ENCODE results near the gene RIC1. TPM values are rescaled to one million over a fixed set of nuclear protein-coding genes. Genes with fewer than 3 reads are reported as not detected.
A peak's percentile ranks its signal among the peaks of the same experiment; 100 is the strongest.

RIC1 gene
- total and polyA plus RNA-seq, 2 of the 13 experiments (the other 11 are each of a cell fraction or from before 2014, with no cell fraction given) = 18.2 to 19.0 TPM

- TF ChIP-seq, protein P1, sequence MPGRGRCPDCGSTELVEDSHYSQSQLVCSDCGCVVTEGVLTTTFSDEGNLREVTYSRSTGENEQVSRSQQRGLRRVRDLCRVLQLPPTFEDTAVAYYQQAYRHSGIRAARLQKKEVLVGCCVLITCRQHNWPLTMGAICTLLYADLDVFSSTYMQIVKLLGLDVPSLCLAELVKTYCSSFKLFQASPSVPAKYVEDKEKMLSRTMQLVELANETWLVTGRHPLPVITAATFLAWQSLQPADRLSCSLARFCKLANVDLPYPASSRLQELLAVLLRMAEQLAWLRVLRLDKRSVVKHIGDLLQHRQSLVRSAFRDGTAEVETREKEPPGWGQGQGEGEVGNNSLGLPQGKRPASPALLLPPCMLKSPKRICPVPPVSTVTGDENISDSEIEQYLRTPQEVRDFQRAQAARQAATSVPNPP (CRISPR knock-in tag; IDR thresholded peaks at IDR 0.05) = no peak
- TF ChIP-seq ASH2L (IDR thresholded peaks at IDR 0.05; ENCODE audit: insufficient read length, low read depth, low read length) (peak; percentile 89), ZBTB20 (CRISPR knock-in tag; IDR thresholded peaks at IDR 0.05; ENCODE audit: borderline replicate concordance, low read depth) (no peak), GATA4 (IDR thresholded peaks at IDR 0.05; ENCODE audit: borderline replicate concordance, low read depth) (no peak), ZNF253 (CRISPR knock-in tag; IDR thresholded peaks at IDR 0.05; ENCODE audit: borderline replicate concordance) (no peak), ZNF343 (CRISPR knock-in tag; IDR thresholded peaks at IDR 0.05) (no peak), ZNF547 (CRISPR knock-in tag; IDR thresholded peaks at IDR 0.05) (0 out of 2 replicates have a peak, but pooled peaks have one; percentile 11), MED8 (CRISPR knock-in tag; IDR thresholded peaks at IDR 0.05; ENCODE audit: insufficient replicate concordance) (peak; percentile 12), ZSCAN25 (CRISPR knock-in tag; IDR thresholded peaks at IDR 0.05) (no peak), SRSF4 (IDR thresholded peaks at IDR 0.05; ENCODE audit: low read depth, low read length, poor library complexity, severe bottlenecking) (no peak), ZNF724P (CRISPR knock-in tag; IDR thresholded peaks at IDR 0.05; ENCODE audit: borderline replicate concordance) (no peak), KLF11 (CRISPR knock-in tag; IDR thresholded peaks at IDR 0.05) (no peak), DDIT3 (CRISPR knock-in tag; IDR thresholded peaks at IDR 0.05) (no peak)
- TF ChIP-seq, protein P2, sequence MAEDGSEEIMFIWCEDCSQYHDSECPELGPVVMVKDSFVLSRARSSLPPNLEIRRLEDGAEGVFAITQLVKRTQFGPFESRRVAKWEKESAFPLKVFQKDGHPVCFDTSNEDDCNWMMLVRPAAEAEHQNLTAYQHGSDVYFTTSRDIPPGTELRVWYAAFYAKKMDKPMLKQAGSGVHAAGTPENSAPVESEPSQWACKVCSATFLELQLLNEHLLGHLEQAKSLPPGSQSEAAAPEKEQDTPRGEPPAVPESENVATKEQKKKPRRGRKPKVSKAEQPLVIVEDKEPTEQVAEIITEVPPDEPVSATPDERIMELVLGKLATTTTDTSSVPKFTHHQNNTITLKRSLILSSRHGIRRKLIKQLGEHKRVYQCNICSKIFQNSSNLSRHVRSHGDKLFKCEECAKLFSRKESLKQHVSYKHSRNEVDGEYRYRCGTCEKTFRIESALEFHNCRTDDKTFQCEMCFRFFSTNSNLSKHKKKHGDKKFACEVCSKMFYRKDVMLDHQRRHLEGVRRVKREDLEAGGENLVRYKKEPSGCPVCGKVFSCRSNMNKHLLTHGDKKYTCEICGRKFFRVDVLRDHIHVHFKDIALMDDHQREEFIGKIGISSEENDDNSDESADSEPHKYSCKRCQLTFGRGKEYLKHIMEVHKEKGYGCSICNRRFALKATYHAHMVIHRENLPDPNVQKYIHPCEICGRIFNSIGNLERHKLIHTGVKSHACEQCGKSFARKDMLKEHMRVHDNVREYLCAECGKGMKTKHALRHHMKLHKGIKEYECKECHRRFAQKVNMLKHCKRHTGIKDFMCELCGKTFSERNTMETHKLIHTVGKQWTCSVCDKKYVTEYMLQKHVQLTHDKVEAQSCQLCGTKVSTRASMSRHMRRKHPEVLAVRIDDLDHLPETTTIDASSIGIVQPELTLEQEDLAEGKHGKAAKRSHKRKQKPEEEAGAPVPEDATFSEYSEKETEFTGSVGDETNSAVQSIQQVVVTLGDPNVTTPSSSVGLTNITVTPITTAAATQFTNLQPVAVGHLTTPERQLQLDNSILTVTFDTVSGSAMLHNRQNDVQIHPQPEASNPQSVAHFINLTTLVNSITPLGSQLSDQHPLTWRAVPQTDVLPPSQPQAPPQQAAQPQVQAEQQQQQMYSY (CRISPR knock-in tag; IDR thresholded peaks at IDR 0.05) = no peak
- TF ChIP-seq, protein P3, sequence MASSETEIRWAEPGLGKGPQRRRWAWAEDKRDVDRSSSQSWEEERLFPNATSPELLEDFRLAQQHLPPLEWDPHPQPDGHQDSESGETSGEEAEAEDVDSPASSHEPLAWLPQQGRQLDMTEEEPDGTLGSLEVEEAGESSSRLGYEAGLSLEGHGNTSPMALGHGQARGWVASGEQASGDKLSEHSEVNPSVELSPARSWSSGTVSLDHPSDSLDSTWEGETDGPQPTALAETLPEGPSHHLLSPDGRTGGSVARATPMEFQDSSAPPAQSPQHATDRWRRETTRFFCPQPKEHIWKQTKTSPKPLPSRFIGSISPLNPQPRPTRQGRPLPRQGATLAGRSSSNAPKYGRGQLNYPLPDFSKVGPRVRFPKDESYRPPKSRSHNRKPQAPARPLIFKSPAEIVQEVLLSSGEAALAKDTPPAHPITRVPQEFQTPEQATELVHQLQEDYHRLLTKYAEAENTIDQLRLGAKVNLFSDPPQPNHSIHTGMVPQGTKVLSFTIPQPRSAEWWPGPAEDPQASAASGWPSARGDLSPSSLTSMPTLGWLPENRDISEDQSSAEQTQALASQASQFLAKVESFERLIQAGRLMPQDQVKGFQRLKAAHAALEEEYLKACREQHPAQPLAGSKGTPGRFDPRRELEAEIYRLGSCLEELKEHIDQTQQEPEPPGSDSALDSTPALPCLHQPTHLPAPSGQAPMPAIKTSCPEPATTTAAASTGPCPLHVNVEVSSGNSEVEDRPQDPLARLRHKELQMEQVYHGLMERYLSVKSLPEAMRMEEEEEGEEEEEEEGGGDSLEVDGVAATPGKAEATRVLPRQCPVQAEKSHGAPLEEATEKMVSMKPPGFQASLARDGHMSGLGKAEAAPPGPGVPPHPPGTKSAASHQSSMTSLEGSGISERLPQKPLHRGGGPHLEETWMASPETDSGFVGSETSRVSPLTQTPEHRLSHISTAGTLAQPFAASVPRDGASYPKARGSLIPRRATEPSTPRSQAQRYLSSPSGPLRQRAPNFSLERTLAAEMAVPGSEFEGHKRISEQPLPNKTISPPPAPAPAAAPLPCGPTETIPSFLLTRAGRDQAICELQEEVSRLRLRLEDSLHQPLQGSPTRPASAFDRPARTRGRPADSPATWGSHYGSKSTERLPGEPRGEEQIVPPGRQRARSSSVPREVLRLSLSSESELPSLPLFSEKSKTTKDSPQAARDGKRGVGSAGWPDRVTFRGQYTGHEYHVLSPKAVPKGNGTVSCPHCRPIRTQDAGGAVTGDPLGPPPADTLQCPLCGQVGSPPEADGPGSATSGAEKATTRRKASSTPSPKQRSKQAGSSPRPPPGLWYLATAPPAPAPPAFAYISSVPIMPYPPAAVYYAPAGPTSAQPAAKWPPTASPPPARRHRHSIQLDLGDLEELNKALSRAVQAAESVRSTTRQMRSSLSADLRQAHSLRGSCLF (CRISPR knock-in tag; IDR thresholded peaks at IDR 0.05; ENCODE audit: borderline replicate concordance) = no peak
- TF ChIP-seq, protein P4, sequence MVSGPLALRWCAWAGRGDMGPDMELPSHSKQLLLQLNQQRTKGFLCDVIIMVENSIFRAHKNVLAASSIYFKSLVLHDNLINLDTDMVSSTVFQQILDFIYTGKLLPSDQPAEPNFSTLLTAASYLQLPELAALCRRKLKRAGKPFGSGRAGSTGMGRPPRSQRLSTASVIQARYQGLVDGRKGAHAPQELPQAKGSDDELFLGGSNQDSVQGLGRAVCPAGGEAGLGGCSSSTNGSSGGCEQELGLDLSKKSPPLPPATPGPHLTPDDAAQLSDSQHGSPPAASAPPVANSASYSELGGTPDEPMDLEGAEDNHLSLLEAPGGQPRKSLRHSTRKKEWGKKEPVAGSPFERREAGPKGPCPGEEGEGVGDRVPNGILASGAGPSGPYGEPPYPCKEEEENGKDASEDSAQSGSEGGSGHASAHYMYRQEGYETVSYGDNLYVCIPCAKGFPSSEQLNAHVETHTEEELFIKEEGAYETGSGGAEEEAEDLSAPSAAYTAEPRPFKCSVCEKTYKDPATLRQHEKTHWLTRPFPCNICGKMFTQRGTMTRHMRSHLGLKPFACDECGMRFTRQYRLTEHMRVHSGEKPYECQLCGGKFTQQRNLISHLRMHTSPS (CRISPR knock-in tag; IDR thresholded peaks at IDR 0.05; ENCODE audit: low read depth) = no peak
Observed at GRCh38 chr9:5629312-5630080, 589 bp downstream of the RIC1 start (continued).
